ENCODE measurements around the gene SUN2. TPM values are rescaled to one million over a fixed set of nuclear protein-coding genes. Genes with fewer than 3 reads are reported as not detected.
A peak's percentile ranks its signal among the peaks of the same experiment; 100 is the strongest.

The SUN2 gene
- total and polyA plus RNA-seq, 2 donors (not counting 1 experiment from before 2014, with no cell fraction given) = 27.4 to 76.6 TPM

- Histone ChIP-seq H3K4me2 (ENCODE audit: extremely low read depth, insufficient read depth, low read length) (no peak overlapping the region), H3K9ac (ENCODE audit: insufficient read depth, low read length) (no peak overlapping the region), H4K20me1 (ENCODE audit: control insufficient read depth, extremely low read depth, insufficient read depth, low read length) (no peaks in the 10 kb centered on the region), H3K4me3 (replicated peaks in 1 of 4; ENCODE audit: control extremely low read depth in 1 of 4, insufficient read depth in 1 of 4, low read depth in 3 of 4, low read length in 4 of 4) (no peak overlapping the region), H3K27me3 (ENCODE audit: control insufficient read depth, insufficient read depth, low read length) (no peaks in the 10 kb centered on the region), H3K79me2 (ENCODE audit: control insufficient read depth, insufficient read depth, low read length) (no peaks in the 10 kb centered on the region), H3K4me1 (ENCODE audit: control insufficient read depth, extremely low read depth, insufficient read depth, low read length) (peaks cover 2% of the 10 kb centered on the region), H2AFZ (ENCODE audit: low read length) (no peak overlapping the region), H3K9me3 (ENCODE audit: control insufficient read depth, insufficient read depth, low read depth, low read length) (no peaks in the 10 kb centered on the region), H3K27ac (ENCODE audit: insufficient read depth, low read length) (no peak overlapping the region), H3K36me3 (ENCODE audit: control insufficient read depth, insufficient read depth, low read length) (no peaks in the 10 kb centered on the region)
- DNase-seq (ENCODE audit: low read depth in 2 of 2) = no peak
- no peak for TF ChIP-seq EZH2 (IDR thresholded peaks at IDR 0.05; ENCODE audit: low read length, missing control alignments)
- TF ChIP-seq, protein P1, sequence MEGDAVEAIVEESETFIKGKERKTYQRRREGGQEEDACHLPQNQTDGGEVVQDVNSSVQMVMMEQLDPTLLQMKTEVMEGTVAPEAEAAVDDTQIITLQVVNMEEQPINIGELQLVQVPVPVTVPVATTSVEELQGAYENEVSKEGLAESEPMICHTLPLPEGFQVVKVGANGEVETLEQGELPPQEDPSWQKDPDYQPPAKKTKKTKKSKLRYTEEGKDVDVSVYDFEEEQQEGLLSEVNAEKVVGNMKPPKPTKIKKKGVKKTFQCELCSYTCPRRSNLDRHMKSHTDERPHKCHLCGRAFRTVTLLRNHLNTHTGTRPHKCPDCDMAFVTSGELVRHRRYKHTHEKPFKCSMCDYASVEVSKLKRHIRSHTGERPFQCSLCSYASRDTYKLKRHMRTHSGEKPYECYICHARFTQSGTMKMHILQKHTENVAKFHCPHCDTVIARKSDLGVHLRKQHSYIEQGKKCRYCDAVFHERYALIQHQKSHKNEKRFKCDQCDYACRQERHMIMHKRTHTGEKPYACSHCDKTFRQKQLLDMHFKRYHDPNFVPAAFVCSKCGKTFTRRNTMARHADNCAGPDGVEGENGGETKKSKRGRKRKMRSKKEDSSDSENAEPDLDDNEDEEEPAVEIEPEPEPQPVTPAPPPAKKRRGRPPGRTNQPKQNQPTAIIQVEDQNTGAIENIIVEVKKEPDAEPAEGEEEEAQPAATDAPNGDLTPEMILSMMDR (conservative IDR thresholded peaks at IDR 0.05 in 1 of 2, IDR thresholded peaks at IDR 0.05 in 1 of 2; ENCODE audit: low read depth in 1 of 2, low read length in 2 of 2) = no peak
These were observed 11.5 kb upstream of the SUN2 start for GRCh38 chr22:38767313-38767712.

- no peak for TF ChIP-seq EZH2 (IDR thresholded peaks at IDR 0.05; ENCODE audit: low read length, missing control alignments)
- TF ChIP-seq, protein P1 (conservative IDR thresholded peaks at IDR 0.05 in 1 of 2, IDR thresholded peaks at IDR 0.05 in 1 of 2; ENCODE audit: low read depth in 1 of 2, low read length in 2 of 2) = peak; percentile 72 to 90
- Histone ChIP-seq H3K79me2 (ENCODE audit: control insufficient read depth, insufficient read depth, low read length) (no peaks in the 10 kb centered on the region), H3K9me3 (ENCODE audit: control insufficient read depth, insufficient read depth, low read depth, low read length) (no peaks in the 10 kb centered on the region), H3K4me1 (ENCODE audit: control insufficient read depth, extremely low read depth, insufficient read depth, low read length) (peaks cover 2% of the 10 kb centered on the region), H3K9ac (ENCODE audit: insufficient read depth, low read length) (no peak overlapping the region), H4K20me1 (ENCODE audit: control insufficient read depth, extremely low read depth, insufficient read depth, low read length) (no peaks in the 10 kb centered on the region), H2AFZ (ENCODE audit: low read length) (no peak overlapping the region), H3K27me3 (ENCODE audit: control insufficient read depth, insufficient read depth, low read length) (no peaks in the 10 kb centered on the region), H3K36me3 (ENCODE audit: control insufficient read depth, insufficient read depth, low read length) (no peaks in the 10 kb centered on the region), H3K4me3 (replicated peaks in 1 of 4; ENCODE audit: control extremely low read depth in 1 of 4, insufficient read depth in 1 of 4, low read depth in 3 of 4, low read length in 4 of 4) (no peak overlapping the region), H3K27ac (ENCODE audit: insufficient read depth, low read length) (no peak overlapping the region), H3K4me2 (ENCODE audit: extremely low read depth, insufficient read depth, low read length) (no peak overlapping the region)
- DNase-seq (ENCODE audit: low read depth in 2 of 2) = peak; percentile 42 to 48
These were observed 10.4 kb upstream of the SUN2 start for GRCh38 chr22:38766076-38766777.

DNA sequence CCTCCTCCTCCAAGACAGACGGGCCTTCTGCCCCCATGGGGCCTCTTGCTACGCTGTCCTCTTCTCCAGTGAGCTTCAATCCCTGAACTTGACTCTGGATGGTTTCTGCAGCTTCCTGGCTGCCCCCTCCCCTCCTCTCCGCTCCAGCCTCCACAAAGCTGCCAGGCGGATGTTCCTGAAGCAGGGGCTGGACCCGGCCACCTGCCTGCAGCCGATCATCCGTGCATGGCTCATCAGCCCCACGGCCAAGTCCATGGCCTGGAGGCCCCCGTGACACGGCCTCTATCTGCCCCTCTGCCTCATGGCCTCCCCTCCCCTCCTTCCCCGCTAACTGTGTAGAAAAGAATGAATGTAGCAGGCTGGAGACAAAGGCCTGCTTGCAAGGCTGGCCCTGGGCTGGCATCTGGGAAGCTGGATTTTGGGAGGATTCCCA, 6.8 kb upstream of the SUN2 start:
- DNase-seq (ENCODE audit: low read depth in 2 of 2) = no peak

More for the DNA sequence above, 6.8 kb upstream of the SUN2 start:
- Histone ChIP-seq H3K79me2 (ENCODE audit: control insufficient read depth, insufficient read depth, low read length) (no peaks in the 10 kb centered on the region), H3K4me3 (replicated peaks in 1 of 4; ENCODE audit: control extremely low read depth in 1 of 4, insufficient read depth in 1 of 4, low read depth in 3 of 4, low read length in 4 of 4) (no peak overlapping the region), H2AFZ (ENCODE audit: low read length) (no peak overlapping the region), H3K9me3 (ENCODE audit: control insufficient read depth, insufficient read depth, low read depth, low read length) (no peaks in the 10 kb centered on the region), H3K27me3 (ENCODE audit: control insufficient read depth, insufficient read depth, low read length) (no peaks in the 10 kb centered on the region), H3K36me3 (ENCODE audit: control insufficient read depth, insufficient read depth, low read length) (no peaks in the 10 kb centered on the region), H3K27ac (ENCODE audit: insufficient read depth, low read length) (no peak overlapping the region), H3K4me1 (ENCODE audit: control insufficient read depth, extremely low read depth, insufficient read depth, low read length) (peaks cover 2% of the 10 kb centered on the region), H3K9ac (ENCODE audit: insufficient read depth, low read length) (no peak overlapping the region), H3K4me2 (ENCODE audit: extremely low read depth, insufficient read depth, low read length) (no peak overlapping the region), H4K20me1 (ENCODE audit: control insufficient read depth, extremely low read depth, insufficient read depth, low read length) (no peaks in the 10 kb centered on the region)
- TF ChIP-seq EZH2 (IDR thresholded peaks at IDR 0.05; ENCODE audit: low read length, missing control alignments) = no peak
- TF ChIP-seq, protein P1 (conservative IDR thresholded peaks at IDR 0.05 in 1 of 2, IDR thresholded peaks at IDR 0.05 in 1 of 2; ENCODE audit: low read depth in 1 of 2, low read length in 2 of 2) = no peak

Measured in fibroblast of lung (primary cell).